Umbilical cord (tissue), 2 donors: ENCODE data around the gene DYRK1A. TPM values are rescaled to one million over a fixed set of nuclear protein-coding genes. Genes with fewer than 3 reads are reported as not detected.

Experiments used
- DNase-seq: peaks from one replicate; pipeline ENCODE4 v3.0.0-alpha.2; 2015; ENCODE audit warnings: low spot score
- total RNA-seq: library from RNA; depleted of rRNA; stranded (reverse); fragments of >200 nt; gene quantifications from one replicate; pipeline ENCODE4 v1.2.3, GENCODE V29; 2014; ENCODE audit warnings: low replicate concordance; ENCODE audit not compliant: insufficient read depth

The DYRK1A gene
- total RNA-seq, 1 donor from 2014 or later, result 65.5 TPM

DNA sequence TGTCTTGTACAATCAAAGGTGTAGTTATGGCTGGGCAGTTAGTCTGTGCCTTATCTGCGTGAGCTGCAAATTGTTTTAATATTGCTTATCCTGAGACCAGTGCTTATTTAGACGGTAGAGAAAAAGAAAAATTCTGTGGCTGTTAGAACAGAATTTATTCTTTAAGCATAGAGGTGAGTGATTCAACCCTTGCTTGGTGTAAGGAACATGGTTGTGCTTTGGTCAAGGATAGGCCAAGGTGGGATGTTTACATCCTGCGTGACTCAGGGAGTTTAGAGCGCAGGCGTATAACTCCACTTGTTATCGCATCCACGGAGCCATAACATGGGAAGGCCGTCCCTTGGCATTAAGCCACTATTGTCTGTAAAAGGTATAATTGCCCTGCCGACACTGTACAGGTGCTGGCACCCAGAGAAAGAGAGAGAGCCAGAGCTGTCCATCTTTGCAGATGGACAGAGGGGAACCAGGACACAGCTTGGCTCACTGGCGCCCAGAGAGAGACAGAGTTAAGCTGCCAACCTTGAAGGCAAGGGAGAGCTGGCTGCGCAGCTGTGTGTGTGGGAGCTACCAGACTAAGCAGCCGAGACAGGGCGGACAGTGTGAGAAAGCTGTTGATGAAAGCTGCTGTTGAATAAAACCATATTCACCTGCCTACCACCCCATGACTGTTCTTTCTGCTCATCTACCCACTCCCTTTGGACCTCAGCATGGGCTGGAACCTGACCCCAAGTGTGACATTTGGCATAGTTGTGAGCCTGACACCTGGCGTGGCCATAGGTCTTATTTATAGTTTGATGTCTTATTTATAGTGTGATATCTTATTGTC lies 200.4 kb downstream of the DYRK1A start:
- no peak for DNase-seq

DNA sequence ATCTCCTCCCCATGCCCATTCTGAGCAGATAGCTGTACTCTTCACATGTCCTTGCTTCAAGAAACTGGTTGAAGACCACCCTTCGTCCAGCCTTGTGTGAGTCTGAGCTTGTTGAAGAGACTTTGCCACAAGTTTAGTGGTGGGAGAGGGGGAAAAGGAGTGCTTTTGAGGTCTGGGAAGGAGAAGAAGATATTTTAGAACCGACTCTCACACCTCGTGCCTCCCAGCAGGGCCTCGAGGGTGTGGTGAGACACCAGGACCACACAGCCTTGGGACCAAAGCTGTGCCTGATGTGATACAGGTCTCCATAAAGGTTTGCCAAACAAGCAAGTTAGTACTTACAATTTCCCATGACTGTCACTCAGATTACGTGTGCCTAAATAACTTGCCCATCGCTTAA lies 201.8 kb downstream of the DYRK1A start:
- DNase-seq, result no peak

DNA sequence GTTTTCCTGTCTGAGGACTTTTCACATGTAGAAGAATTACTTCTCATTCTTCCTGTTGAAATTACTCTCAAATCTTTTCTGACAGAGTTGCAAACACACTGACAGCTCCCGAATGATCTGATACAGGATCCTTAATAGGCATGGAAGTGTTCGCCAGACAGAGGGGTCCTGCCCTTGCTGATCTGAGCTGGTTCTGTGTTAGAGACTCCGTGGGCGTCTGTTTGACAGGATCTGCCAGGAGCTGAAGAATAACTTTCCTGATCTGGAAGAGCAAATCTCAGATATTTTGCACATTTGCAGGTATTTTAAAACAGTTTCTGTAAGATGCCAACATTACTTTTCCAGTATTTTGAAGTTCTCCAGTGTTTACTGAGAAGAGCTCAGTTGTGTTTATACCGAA lies 202.3 kb downstream of the DYRK1A start:
- DNase-seq, result no peak

DNA sequence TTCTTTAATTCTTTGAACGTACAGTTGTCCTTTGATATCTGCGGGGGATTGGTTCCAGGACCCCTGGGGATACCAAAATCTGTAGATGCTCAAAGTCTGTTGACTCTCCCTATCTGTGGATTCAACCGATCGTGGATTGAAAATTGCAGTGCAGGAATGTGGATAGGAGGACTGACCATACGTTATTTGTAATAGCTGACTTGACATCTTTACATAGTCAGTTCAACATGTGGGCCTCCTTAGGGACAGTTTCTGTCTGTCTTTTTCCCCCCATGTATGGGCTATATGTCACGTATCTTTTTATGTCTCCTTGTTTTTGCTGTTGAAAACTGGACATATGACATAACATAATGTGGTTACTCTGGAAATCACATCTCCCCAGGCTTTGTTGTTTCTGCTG lies 204.9 kb downstream of the DYRK1A start:
- DNase-seq, result no peak

DNA sequence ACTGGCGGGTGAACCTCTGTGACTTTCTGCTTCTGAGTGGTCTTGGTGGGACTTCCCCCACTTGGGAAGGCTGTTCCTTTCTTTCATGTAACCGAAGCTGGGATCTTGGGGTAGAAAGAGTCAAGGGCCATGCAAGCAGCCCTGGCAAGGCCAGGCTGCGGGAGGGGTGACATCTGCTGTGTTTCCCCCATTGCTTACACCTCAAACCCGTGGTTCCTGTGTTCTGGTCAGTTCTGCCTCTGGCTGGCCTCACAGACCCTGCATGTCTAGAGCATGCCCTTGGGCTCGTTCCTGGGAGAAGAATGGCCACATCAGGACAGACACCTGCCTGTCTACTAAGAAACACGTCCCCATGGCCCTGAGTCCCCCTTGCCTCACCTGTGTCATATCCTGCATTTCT lies 207.7 kb downstream of the DYRK1A start:
- DNase-seq, result no peak

DNA sequence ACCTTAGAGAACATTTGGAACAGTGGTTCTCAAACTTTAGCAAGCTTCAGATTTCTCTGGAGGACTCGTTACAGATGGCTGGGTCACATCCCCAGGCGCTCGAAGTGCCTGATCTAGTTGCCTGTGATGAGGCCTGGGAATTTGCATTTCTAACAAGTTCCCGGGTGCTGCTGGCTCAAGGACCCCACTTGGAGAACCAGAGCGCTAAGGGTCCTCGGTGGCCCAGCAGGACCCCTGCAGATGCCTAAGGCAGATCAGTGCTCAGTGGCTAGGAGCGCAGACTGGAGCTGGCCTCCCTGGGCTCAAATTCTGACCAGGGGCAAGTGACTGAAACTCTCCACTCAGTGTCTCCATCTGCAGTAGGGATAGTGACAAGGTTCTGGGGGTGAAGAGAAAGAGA lies 208.2 kb downstream of the DYRK1A start:
- no peak for DNase-seq

DNA sequence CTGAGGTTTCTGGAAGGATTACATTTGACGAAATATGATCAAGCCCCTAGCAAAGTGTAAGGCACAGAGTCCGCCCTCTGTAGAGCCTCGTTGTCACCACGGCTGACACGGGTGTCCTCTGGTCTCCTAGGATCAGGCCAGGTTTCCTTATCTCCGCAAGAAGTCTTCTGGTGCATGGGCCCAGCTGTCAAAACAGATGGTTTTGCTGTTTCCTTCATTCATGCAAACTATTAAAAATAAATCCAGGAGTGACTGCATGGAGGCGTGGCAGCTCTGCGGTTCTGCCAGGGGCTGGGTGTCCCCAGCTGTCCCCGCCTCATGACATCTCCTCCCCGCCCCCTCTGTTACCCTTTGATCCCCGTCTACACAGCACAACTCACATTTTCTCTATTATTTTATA lies 209.0 kb downstream of the DYRK1A start:
- no peak for DNase-seq

Other genes starting within 250 kb of the DYRK1A start
- 83.5 TPM for gene VPS26C, start 99.4 kb upstream of the DYRK1A start, total RNA-seq